Colonic mucosa (tissue), 4 donors: Measurements from ENCODE around the gene OLFML2B. TPM values are rescaled to one million over a fixed set of nuclear protein-coding genes. Genes with fewer than 3 reads are reported as not detected.

ENCODE experiments used
- DNase-seq: peaks from one replicate; pipeline ENCODE4 v3.0.0-alpha.2; 2020
- H3K27ac ChIP-seq: fragments of 200-600 bp; one replicate; pipeline ENCODE4 v1.8.0; 2021
- H3K27me3 ChIP-seq: fragments of 200-600 bp; one replicate; pipeline ENCODE4 v1.8.0; 2021
- H3K36me3 ChIP-seq: fragments of 200-600 bp; one replicate; pipeline ENCODE4 v1.8.0; 2021
- H3K4me1 ChIP-seq: fragments of 200-600 bp; one replicate; pipeline ENCODE4 v1.8.0; 2021; ENCODE audit warnings: mild to moderate bottlenecking
- H3K4me3 ChIP-seq: fragments of 200-600 bp; one replicate; pipeline ENCODE4 v1.8.0; 2021
- H3K9ac ChIP-seq, 2 donors: one replicate each; pipeline ENCODE4 v1.7.0; 2013; ENCODE audit warnings: control low read depth in 2 of 2, low read depth in 2 of 2, low read length in 2 of 2
- H3K9me3 ChIP-seq: fragments of 200-600 bp; one replicate; pipeline ENCODE4 v1.8.0; 2021
- intact Hi-C: fragments of 100-400 bp; cut with DNase I; formaldehyde crosslinking; loops from one replicate; pipeline ENCODE4 v1.14.1; 2022
- total RNA-seq, 2 donors: library from RNA; stranded (reverse); fragmentation: NEBNext Ultra II Directional in 1 of 2; extraction: Animal tissue kit (Norgen Biotek cat#: 25700) in 1 of 2; gene quantifications; one replicate each; pipeline ENCODE4 v1.2.1, GENCODE V29; 2021
- TF ChIP-seq, protein P1 (sequence below): fragments of 200-600 bp; IDR thresholded peaks from one replicate; pipeline ENCODE4 v1.8.0; 2022; ENCODE audit warnings: antibody characterized with exemption, mild to moderate bottlenecking
- donor health status: healthy.
- donor health status: DM: no; HTN: no; CAD: no.
- donor health status: DM: no; HTN: no; CAD: no.

The OLFML2B gene
- total RNA-seq, 2 donors from 2014 or later, result 0.57 to 5.2 TPM

DNA sequence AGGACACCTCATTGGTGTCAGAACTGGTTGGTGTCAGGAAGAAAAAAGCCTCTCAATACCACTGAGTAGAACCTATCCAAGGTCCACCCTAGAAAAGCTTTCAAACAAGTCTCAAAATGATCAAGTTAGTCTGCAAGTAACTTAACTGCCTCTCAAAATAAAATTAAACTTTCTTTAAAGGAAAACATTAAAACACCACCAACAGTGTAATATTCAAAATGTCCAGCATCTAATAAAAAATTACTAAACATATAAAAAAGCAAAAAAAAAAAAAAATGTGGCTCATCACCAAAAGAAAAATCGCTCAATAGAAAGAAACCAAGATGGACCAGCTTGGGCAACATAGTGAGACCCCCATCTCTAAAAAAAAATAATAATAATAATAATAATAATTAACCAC is 18.7 kb upstream of the OLFML2B start:
- H3K4me3 ChIP-seq, result no peak overlapping the region
- H3K27me3 ChIP-seq, result no peaks in the 10 kb centered on the region
- H3K9me3 ChIP-seq, result no peaks in the 10 kb centered on the region
- TF ChIP-seq, protein P1, sequence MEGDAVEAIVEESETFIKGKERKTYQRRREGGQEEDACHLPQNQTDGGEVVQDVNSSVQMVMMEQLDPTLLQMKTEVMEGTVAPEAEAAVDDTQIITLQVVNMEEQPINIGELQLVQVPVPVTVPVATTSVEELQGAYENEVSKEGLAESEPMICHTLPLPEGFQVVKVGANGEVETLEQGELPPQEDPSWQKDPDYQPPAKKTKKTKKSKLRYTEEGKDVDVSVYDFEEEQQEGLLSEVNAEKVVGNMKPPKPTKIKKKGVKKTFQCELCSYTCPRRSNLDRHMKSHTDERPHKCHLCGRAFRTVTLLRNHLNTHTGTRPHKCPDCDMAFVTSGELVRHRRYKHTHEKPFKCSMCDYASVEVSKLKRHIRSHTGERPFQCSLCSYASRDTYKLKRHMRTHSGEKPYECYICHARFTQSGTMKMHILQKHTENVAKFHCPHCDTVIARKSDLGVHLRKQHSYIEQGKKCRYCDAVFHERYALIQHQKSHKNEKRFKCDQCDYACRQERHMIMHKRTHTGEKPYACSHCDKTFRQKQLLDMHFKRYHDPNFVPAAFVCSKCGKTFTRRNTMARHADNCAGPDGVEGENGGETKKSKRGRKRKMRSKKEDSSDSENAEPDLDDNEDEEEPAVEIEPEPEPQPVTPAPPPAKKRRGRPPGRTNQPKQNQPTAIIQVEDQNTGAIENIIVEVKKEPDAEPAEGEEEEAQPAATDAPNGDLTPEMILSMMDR, result no peak
- DNase-seq, result no peak
- H3K27ac ChIP-seq, result no peak overlapping the region
- intact Hi-C loops, result no loop called here
- no peaks in the 10 kb centered on the region for H3K4me1 ChIP-seq
- no peaks in the 10 kb centered on the region for H3K36me3 ChIP-seq
- H3K9ac ChIP-seq, result no peak overlapping the region

DNA sequence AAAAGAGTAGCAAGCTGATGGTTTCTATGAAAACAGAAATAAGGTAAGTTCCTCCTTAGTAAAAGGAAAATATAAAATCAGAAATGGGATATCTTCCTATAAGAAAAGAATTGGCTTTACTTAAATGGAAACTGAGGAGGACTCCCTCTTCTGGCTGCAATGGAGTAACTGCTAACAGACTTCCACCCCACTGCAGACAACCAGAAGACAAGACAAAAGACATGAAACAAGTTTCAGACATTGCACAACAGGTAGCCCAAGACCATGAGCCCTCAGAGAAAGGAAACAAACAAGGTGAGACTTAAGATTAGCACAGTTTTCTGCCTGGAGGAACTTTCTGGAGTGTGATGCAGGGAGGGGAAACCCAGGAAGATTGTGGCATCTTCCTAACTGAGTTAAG is 17.0 kb upstream of the OLFML2B start:
- Histone ChIP-seq H3K36me3 (no peaks in the 10 kb centered on the region), H3K4me1 (no peaks in the 10 kb centered on the region), H3K27ac (no peak overlapping the region), H3K4me3 (no peak overlapping the region), H3K9ac (no peak overlapping the region), H3K9me3 (no peaks in the 10 kb centered on the region), H3K27me3 (no peaks in the 10 kb centered on the region)
- TF ChIP-seq, protein P1, result peak; percentile 19
- DNase-seq, result no peak
- intact Hi-C loops, result no loop called here

DNA sequence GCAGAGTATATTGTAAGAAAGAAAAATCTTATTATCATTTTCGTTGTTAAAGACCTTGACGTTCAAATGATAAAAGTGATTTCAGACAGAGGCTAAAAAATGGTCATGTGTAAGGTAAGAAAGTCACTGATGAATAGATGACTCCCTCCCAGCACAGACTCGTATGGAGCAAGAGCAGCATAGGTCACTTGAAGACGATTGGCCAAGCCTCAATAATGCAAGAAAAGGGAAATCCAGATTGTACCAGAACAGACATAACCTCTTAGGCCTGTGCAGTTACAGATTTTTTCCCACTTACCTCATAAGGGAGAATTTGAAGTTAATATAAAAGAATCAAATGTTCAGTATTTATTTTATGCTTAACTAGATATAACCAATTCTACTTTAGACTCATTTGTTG is 16.3 kb upstream of the OLFML2B start:
- intact Hi-C loops, result no loop called here
- Histone ChIP-seq H3K4me3 (no peak overlapping the region), H3K27ac (no peak overlapping the region), H3K36me3 (no peaks in the 10 kb centered on the region), H3K9ac (no peak overlapping the region), H3K27me3 (no peaks in the 10 kb centered on the region), H3K9me3 (no peaks in the 10 kb centered on the region), H3K4me1 (no peaks in the 10 kb centered on the region)
- TF ChIP-seq, protein P1, result no peak
- no peak for DNase-seq

DNA sequence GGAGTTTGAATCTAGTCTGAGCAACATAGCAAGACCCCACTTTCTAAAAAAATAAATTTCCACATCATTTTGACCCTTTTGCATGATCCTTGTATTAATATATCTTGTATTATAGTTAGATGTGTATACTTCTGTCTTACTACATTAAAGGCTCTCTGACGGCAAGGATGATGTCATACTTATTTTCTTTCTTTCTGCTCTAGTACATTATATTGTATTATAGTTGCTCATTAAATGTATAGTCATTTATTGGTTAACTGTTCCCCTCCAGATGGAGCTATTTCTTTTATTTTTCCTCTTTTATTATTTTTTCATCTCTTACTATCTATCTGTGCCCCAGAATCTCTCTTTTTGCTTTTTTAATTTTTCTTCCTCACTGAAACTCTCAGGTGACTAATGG is 15.0 kb upstream of the OLFML2B start:
- Histone ChIP-seq H3K4me3 (no peak overlapping the region), H3K9ac (no peak overlapping the region), H3K4me1 (no peaks in the 10 kb centered on the region), H3K36me3 (no peaks in the 10 kb centered on the region), H3K27me3 (no peaks in the 10 kb centered on the region), H3K9me3 (no peaks in the 10 kb centered on the region), H3K27ac (no peak overlapping the region)
- TF ChIP-seq, protein P1, result no peak
- DNase-seq, result no peak
- intact Hi-C loops, result no loop called here

DNA sequence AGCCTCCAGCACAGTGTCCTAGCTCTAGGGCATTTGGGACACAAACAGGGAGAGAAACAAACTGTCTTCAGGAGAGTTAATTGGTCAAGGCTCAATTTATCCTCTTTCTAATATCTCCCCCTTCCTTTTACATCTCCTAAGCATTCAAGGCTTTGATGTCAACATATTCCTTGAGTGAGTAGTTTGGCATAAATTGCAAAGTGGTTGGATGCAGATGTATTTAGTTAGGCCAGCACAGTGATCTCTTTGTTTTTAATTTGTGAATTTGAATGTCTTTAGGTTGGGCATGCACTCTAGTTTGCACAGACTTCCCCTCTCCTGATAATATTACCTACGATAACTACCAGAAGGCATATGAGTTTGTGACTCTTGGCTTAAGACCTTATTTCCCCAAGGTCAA is 12.5 kb upstream of the OLFML2B start:
- H3K4me3 ChIP-seq, result no peak overlapping the region
- DNase-seq, result no peak
- H3K4me1 ChIP-seq, result no peaks in the 10 kb centered on the region
- TF ChIP-seq, protein P1, result no peak
- no peak overlapping the region for H3K27ac ChIP-seq
- no peaks in the 10 kb centered on the region for H3K9me3 ChIP-seq
- H3K27me3 ChIP-seq, result no peaks in the 10 kb centered on the region
- no peak overlapping the region for H3K9ac ChIP-seq
- intact Hi-C loops, result loop anchor here (2.0 kb wide), 1 partner anchor 243 kb away; no protein-coding TSS in a partner anchor
- H3K36me3 ChIP-seq, result no peaks in the 10 kb centered on the region

DNA sequence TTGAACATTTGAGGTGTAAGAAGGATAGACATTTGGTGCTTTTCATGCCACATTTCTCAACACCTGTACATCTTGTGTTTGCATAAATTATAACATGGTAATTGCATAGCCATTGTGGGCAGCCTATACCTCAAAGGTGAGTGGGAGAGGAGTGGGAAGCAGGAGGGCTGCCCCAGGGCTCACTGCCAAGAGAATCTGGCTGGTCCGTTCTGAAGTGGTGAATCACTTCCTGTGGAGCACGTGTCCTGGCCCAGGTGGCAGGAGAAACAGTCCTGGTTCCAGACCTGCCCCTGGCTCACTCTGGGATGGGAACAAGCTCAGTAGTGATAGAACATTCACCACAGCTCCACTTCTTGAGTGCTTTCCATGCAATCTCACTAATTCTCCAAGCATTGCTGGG is 11.6 kb upstream of the OLFML2B start:
- Histone ChIP-seq H3K36me3 (no peaks in the 10 kb centered on the region), H3K27ac (no peak overlapping the region), H3K9ac (no peak overlapping the region), H3K9me3 (no peaks in the 10 kb centered on the region), H3K4me1 (no peaks in the 10 kb centered on the region), H3K27me3 (no peaks in the 10 kb centered on the region), H3K4me3 (no peak overlapping the region)
- no peak for DNase-seq
- TF ChIP-seq, protein P1, result no peak
- intact Hi-C loops, result no loop called here
